HCT116 (cell line): ENCODE results near the gene SLC24A5. TPM values are rescaled to one million over a fixed set of nuclear protein-coding genes. Genes with fewer than 3 reads are reported as not detected.

Experiments
- ATAC-seq: fragments of 200-7000 bp; cut with Tn5 transposase; 2 replicates; pipeline ENCODE4 v1.9.1; 2020; ENCODE audit warnings: mild to moderate bottlenecking, moderate library complexity
- BruUV-seq: library from RNA; stranded (reverse); fragments of 400-500 nt; replicated peaks from 2 replicates; lab custom pipeline; 2021; lab: Mats Ljungman, UMichigan
- CTCF ChIA-PET: fragments of 300-600 bp; sonication (Branson Sonifier 250); formaldehyde crosslinking; loops from one replicate; lab custom pipeline; 2021; ENCODE audit warnings: antibody characterized with exemption; lab: Charles Lee
- POLR2A ChIA-PET: fragments of 300-600, 350-600 bp; sonication (Branson Sonifier 250); formaldehyde crosslinking; loops from one replicate; lab custom pipeline; 2021; ENCODE audit warnings: antibody characterized with exemption; lab: Charles Lee
- RAD21 ChIA-PET, 2 experiments: fragments of 300-600 bp; sonication (Branson Sonifier 250); formaldehyde crosslinking; loops; one replicate each; lab custom pipeline; 2023; ENCODE audit warnings: low total read pairs in 2 of 2; ENCODE audit not compliant: uncharacterized antibody in 2 of 2, unreplicated experiment in 2 of 2, low non-redundant PET in 1 of 2; lab: Charles Lee
- DNase-seq: peaks from one replicate; pipeline ENCODE4 v3.0.0-alpha.2; 2010; ENCODE audit warnings: low read depth, low spot score
- H2AFZ ChIP-seq: fragments of 200-600 bp; shearing (Covaris generic), sonication (generic); 2 replicates; pipeline ENCODE4 v1.6.1; 2017; ENCODE audit warnings: low read depth, mixed run types, mixed read lengths, antibody characterized with exemption, low read length; ENCODE audit not compliant: poor library complexity, severe bottlenecking
- H3K27ac ChIP-seq: 2 replicates; pipeline ENCODE4 v1.5.1; 2012; ENCODE audit warnings: low read depth, low read length
- H3K27me3 ChIP-seq: fragments of 200-600 bp; sonication (generic); 2 replicates; pipeline ENCODE4 v1.6.1; 2016; ENCODE audit warnings: mixed run types, low read length, mixed read lengths; ENCODE audit not compliant: insufficient read depth
- H3K36me3 ChIP-seq, 2 experiments: fragments of 200-500 bp in 1 of 2; fragments of 200-600 bp in 1 of 2; sonication (Bioruptor generic) in 1 of 2; sonication (generic) in 1 of 2; 2 replicates each; pipeline versions ENCODE4 v1.5.1 to v1.6.1; 2014 to 2016; ENCODE audit warnings: low read length in 2 of 2, inconsistent platforms in 1 of 2, mixed read lengths in 1 of 2, mixed run types in 1 of 2; ENCODE audit not compliant: insufficient read depth in 2 of 2, control insufficient read depth in 1 of 2
- H3K4me1 ChIP-seq, 2 experiments: fragments of 200-600 bp in 1 of 2; sonication (generic) in 1 of 2; 2 replicates each; pipeline versions ENCODE4 v1.5.1 to v1.6.1; 2012 to 2017; ENCODE audit warnings: low read length in 2 of 2, inconsistent platforms in 1 of 2, mild to moderate bottlenecking in 1 of 2, mixed read lengths in 1 of 2, mixed run types in 1 of 2, moderate library complexity in 1 of 2; ENCODE audit not compliant: insufficient read depth in 2 of 2, control insufficient read depth in 1 of 2
- H3K4me2 ChIP-seq: fragments of 200-600 bp; sonication (generic); 2 replicates; pipeline ENCODE4 v1.6.1; 2017; ENCODE audit warnings: mixed run types, low read length, mixed read lengths
- H3K4me3 ChIP-seq, 2 experiments: fragments of 200-600 bp in 1 of 2; sonication (generic) in 1 of 2; replicated peaks in 1 of 2; 2 replicates each; pipeline ENCODE4 v1.5.1; 2011 to 2016; ENCODE audit warnings: low read length in 2 of 2, control low read depth in 1 of 2, low read depth in 1 of 2, mild to moderate bottlenecking in 1 of 2, mixed read lengths in 1 of 2, mixed run types in 1 of 2
- H3K79me2 ChIP-seq: fragments of 200-600 bp; sonication (generic); 2 replicates; pipeline ENCODE4 v1.6.1; 2017; ENCODE audit warnings: mild to moderate bottlenecking, mixed run types, low read length, moderate library complexity, mixed read lengths; ENCODE audit not compliant: insufficient read depth
- H3K9ac ChIP-seq: fragments of 200-600 bp; sonication (generic); 2 replicates; pipeline ENCODE4 v1.6.1; 2016; ENCODE audit warnings: low read length, mixed read lengths
- H3K9me2 ChIP-seq: fragments of 200-600 bp; sonication (generic), shearing (Covaris generic); 2 replicates; pipeline ENCODE4 v1.6.1; 2017; ENCODE audit warnings: mixed run types, mild to moderate bottlenecking, moderate library complexity; ENCODE audit not compliant: insufficient read depth
- H3K9me3 ChIP-seq, 2 experiments: fragments of 200-500 bp in 1 of 2; fragments of 200-600 bp in 1 of 2; sonication (Bioruptor generic) in 1 of 2; sonication (generic) in 1 of 2; 2 replicates each; pipeline ENCODE4 v1.6.1; 2014 to 2017; ENCODE audit warnings: low read length in 2 of 2, mixed read lengths in 2 of 2, inconsistent platforms in 1 of 2, low read depth in 1 of 2, mild to moderate bottlenecking in 1 of 2, mixed run types in 1 of 2, moderate library complexity in 1 of 2; ENCODE audit not compliant: control insufficient read depth in 1 of 2, insufficient read depth in 1 of 2
- H4K20me1 ChIP-seq: fragments of 200-600 bp; sonication (generic), shearing (Covaris generic); 2 replicates; pipeline ENCODE4 v1.6.1; 2017; ENCODE audit warnings: mixed run types, mild to moderate bottlenecking, moderate library complexity; ENCODE audit not compliant: insufficient read depth
- ATF3 ChIP-seq: IDR thresholded peaks from 2 replicates; pipeline ENCODE4 v1.6.1; 2012
- CTCF ChIP-seq, 3 experiments: fragments of 200-600 bp in 1 of 3; sonication (generic) in 1 of 3; IDR thresholded peaks in 2 of 3; conservative IDR thresholded peaks in 1 of 3; 2 replicates each; pipeline ENCODE4 v1.5.1; 2012 to 2017; ENCODE audit warnings: low read depth in 2 of 3, low read length in 2 of 3, antibody characterized with exemption in 1 of 3, borderline replicate concordance in 1 of 3, control low read depth in 1 of 3, mild to moderate bottlenecking in 1 of 3, mixed read lengths in 1 of 3, mixed run types in 1 of 3, moderate library complexity in 1 of 3; ENCODE audit not compliant: insufficient read depth in 1 of 3
- ELF1 ChIP-seq: IDR thresholded peaks from 2 replicates; pipeline ENCODE4 v1.6.1; 2012; ENCODE audit warnings: low read depth, borderline replicate concordance
- FOSL1 ChIP-seq: IDR thresholded peaks from 2 replicates; pipeline ENCODE4 v1.6.1; 2012; ENCODE audit warnings: low read depth
- MAX ChIP-seq: IDR thresholded peaks from 2 replicates; pipeline ENCODE4 v1.6.1; 2012
- POLR2AphosphoS5 ChIP-seq: IDR thresholded peaks from 2 replicates; pipeline ENCODE4 v1.6.1; 2011; ENCODE audit warnings: mild to moderate bottlenecking, low read depth, low read length, moderate library complexity
- SIN3A ChIP-seq: IDR thresholded peaks from 2 replicates; pipeline ENCODE4 v1.6.1; 2012; ENCODE audit warnings: low read depth
- SRF ChIP-seq: IDR thresholded peaks from 2 replicates; pipeline ENCODE4 v1.6.1; 2012; ENCODE audit warnings: low read depth
- TCF7L2 ChIP-seq: IDR thresholded peaks from 2 replicates; pipeline ENCODE4 v1.7.0; 2011; ENCODE audit warnings: borderline replicate concordance, inconsistent platforms; ENCODE audit not compliant: insufficient read depth, insufficient read length; ENCODE audit errors: extremely low read depth
- ZFX ChIP-seq: fragments of 450-650 bp; IDR thresholded peaks from 2 replicates; pipeline ENCODE4 v1.6.1; 2017
- intact Hi-C: fragments of 100-400 bp; cut with micrococcal nuclease; formaldehyde crosslinking; loops from 2 replicates; pipeline ENCODE4 v1.10.0; 2022
- total RNA-seq: library from RNA; stranded (reverse); gene quantifications from one replicate; pipeline ENCODE4 v1.2.1, GENCODE V29; 2021; ENCODE audit not compliant: unreplicated experiment
- TF ChIP-seq, protein P1 (sequence below): IDR thresholded peaks from 2 replicates; pipeline ENCODE4 v1.6.1; 2011; ENCODE audit warnings: mild to moderate bottlenecking, low read length, moderate library complexity; ENCODE audit not compliant: insufficient replicate concordance; ENCODE audit errors: extremely low read depth

SLC24A5 gene
- total RNA-seq, 1 experiment from 2014 or later = not detected

GRCh38 chr15:48084759-48085590 lies 35.8 kb upstream of the SLC24A5 start:
- H4K20me1 ChIP-seq = no peaks in the 10 kb centered on the region
- no peaks in the 10 kb centered on the region for H3K9me2 ChIP-seq
- H3K27ac ChIP-seq = no peak overlapping the region
- no peak overlapping the region for H2AFZ ChIP-seq
- no TSS peak for BruUV-seq
- H3K9me3 ChIP-seq = no peaks in the 10 kb centered on the region; a peak in 1 of 4 replicates
- ChIA-PET RAD21 (no interaction called here), CTCF (no interaction called here), POLR2A (no interaction called here)
- no peaks in the 10 kb centered on the region for H3K36me3 ChIP-seq
- H3K4me1 ChIP-seq = no peaks in the 10 kb centered on the region
- ATAC-seq = no peak
- H3K9ac ChIP-seq = no peak overlapping the region
- TF ChIP-seq SRF (no peak), ATF3 (no peak), CTCF (IDR thresholded peaks at IDR 0.05 in 2 of 3, conservative IDR thresholded peaks at IDR 0.05 in 1 of 3; ENCODE audit: borderline replicate concordance in 1 of 3, insufficient read depth in 1 of 3, low read depth in 2 of 3, low read length in 2 of 3) (peak in 1 of 3 experiments; percentile 17; a peak in 1 of 6 replicates), FOSL1 (no peak)
- TF ChIP-seq, all 23 proteins: peak for 1
- Histone ChIP-seq H3K27me3 (no peaks in the 10 kb centered on the region), H3K79me2 (no peaks in the 10 kb centered on the region), H3K4me3 (no peak overlapping the region), H3K4me2 (no peak overlapping the region)
- no peak for DNase-seq
- intact Hi-C loops = no loop called here

DNA sequence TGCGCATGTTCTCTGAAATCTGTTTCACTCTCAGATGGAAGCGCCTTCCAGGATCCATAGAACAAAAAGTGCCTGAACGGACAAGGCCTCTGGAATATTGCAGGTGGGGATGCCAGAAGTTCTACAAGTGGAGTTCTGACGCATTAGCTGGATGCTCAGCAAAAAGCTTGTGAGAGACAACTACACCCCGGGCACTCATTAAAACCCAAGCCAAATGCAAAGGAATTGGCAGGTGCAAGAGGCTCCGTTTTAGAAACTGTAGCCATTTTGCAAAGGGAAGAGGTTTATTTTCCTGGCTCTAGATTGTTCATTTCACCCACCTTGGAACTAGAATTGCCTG lies 35.2 kb upstream of the SLC24A5 start:
- no peaks in the 10 kb centered on the region for H3K4me1 ChIP-seq
- H3K9me3 ChIP-seq = no peaks in the 10 kb centered on the region; a peak in 1 of 4 replicates
- ChIA-PET POLR2A (no interaction called here), RAD21 (no interaction called here), CTCF (no interaction called here)
- H3K27me3 ChIP-seq = no peaks in the 10 kb centered on the region
- no peaks in the 10 kb centered on the region for H4K20me1 ChIP-seq
- H3K4me3 ChIP-seq = no peak overlapping the region
- H3K27ac ChIP-seq = no peak overlapping the region
- no TSS peak for BruUV-seq
- no peaks in the 10 kb centered on the region for H3K9me2 ChIP-seq
- DNase-seq = no peak
- no peak for ATAC-seq
- no peak overlapping the region for H3K9ac ChIP-seq
- no peak overlapping the region for H2AFZ ChIP-seq
- H3K4me2 ChIP-seq = no peak overlapping the region
- intact Hi-C loops = no loop called here
- H3K79me2 ChIP-seq = no peaks in the 10 kb centered on the region
- H3K36me3 ChIP-seq = no peaks in the 10 kb centered on the region
- TF ChIP-seq TCF7L2 (no peak), POLR2AphosphoS5 (no peak), CTCF (IDR thresholded peaks at IDR 0.05 in 2 of 3, conservative IDR thresholded peaks at IDR 0.05 in 1 of 3; ENCODE audit: borderline replicate concordance in 1 of 3, insufficient read depth in 1 of 3, low read depth in 2 of 3, low read length in 2 of 3) (no peak), ELF1 (no peak), SIN3A (no peak), ZFX (no peak), MAX (no peak)
- TF ChIP-seq, protein P1, sequence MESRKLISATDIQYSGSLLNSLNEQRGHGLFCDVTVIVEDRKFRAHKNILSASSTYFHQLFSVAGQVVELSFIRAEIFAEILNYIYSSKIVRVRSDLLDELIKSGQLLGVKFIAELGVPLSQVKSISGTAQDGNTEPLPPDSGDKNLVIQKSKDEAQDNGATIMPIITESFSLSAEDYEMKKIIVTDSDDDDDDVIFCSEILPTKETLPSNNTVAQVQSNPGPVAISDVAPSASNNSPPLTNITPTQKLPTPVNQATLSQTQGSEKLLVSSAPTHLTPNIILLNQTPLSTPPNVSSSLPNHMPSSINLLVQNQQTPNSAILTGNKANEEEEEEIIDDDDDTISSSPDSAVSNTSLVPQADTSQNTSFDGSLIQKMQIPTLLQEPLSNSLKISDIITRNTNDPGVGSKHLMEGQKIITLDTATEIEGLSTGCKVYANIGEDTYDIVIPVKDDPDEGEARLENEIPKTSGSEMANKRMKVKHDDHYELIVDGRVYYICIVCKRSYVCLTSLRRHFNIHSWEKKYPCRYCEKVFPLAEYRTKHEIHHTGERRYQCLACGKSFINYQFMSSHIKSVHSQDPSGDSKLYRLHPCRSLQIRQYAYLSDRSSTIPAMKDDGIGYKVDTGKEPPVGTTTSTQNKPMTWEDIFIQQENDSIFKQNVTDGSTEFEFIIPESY = no peak
